KG1 (cell line): Measurements from ENCODE around the gene TKT.
"Not testable (repeated sequence)": the region's sequence is repeated elsewhere in the genome, so short reads cannot be mapped to it uniquely, and the experiment has no call there.

Experiments
- DNase-seq: peaks from one replicate; lab custom pipeline; 2025; lab: John Stamatoyannopoulos, UW

TKT gene

GRCh38 chr3:53260286-53260785 lies 4.5 kb upstream of the TKT start:
- DNase-seq = no peak

DNA sequence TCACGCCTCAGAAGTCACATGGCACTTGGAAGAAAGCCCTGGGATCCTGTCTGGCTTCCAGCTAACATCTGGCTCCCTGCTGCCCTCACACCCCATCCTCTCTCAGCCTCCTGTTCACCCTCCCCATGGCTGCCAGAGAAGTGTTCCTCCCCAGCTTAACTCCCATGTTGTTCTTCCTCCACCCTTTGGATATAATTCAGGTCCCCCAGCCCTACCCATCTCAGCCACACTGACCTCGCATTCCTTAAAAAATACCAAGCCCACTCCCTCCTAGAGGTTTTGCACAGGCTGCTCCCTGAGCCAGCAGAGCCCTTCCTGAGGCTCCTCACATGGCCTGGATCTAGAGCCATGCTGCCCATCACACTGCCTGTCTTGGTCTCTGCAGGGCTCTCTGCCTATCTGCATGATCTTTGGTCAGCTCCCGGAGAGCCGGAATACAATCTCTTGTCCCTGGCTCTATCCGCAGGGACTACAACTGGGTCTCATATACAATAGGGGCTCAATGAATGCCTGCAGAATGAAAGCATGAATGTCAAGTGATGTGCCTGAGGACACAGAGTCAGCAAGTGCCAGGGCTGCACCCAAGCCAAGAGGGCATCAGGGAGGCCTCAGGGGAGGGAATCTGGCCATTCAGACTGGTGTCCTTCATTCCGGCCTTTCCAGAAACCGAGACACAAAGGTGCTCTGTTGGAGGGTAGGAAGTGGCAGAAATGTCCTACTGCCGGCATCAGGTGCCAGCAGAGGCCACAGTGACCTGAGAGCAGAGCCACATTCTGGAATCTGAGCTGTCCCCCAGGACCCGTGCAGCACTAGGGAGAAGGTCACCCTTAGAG lies 3.8 kb upstream of the TKT start:
- no peak for DNase-seq

- no peak for DNase-seq
Measured at GRCh38 chr3:53258600-53259426, 3.0 kb upstream of the TKT start.

GRCh38 chr3:53257465-53257864 lies 1.6 kb upstream of the TKT start:
- DNase-seq = no peak

DNA sequence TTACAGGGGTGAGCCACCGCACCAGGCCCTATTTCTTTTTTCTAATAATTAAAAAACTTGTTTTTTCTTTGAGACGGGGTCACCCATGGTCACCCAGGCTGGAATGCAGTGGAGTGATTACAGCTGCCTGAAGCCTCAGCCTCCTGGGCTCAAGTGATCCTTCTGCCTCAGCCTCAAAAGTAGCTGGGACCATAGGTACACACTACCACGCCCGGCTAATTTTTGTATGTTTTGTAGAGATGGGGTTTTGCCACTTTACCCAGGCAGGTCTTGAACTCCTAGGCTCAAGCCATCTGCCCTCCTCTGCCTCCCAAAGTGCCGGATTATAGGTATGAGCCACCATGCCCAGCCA lies 858 bp upstream of the TKT start:
- DNase-seq = no peak

DNA sequence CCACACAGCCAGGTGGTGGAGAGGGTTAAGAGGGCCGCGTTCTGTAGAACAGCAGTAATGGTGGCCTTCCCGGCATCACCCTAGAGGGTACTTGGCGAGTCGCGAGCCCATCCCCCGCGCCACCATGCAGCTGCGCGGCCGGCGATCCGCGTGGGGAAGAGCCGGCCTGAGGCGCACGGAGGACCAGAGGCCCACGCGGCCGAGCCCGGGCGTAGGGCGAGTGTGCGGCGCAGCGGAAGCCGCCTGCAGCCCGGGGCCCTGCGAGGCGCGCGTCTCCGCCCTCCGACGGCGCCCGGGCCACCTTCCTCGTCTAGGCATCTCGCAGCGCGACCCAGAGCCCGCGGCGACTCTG lies 423 bp downstream of the TKT start:
- no peak for DNase-seq

GRCh38 chr3:53254509-53255422 lies 1.1 kb downstream of the TKT start:
- DNase-seq = peak; percentile 39

DNA sequence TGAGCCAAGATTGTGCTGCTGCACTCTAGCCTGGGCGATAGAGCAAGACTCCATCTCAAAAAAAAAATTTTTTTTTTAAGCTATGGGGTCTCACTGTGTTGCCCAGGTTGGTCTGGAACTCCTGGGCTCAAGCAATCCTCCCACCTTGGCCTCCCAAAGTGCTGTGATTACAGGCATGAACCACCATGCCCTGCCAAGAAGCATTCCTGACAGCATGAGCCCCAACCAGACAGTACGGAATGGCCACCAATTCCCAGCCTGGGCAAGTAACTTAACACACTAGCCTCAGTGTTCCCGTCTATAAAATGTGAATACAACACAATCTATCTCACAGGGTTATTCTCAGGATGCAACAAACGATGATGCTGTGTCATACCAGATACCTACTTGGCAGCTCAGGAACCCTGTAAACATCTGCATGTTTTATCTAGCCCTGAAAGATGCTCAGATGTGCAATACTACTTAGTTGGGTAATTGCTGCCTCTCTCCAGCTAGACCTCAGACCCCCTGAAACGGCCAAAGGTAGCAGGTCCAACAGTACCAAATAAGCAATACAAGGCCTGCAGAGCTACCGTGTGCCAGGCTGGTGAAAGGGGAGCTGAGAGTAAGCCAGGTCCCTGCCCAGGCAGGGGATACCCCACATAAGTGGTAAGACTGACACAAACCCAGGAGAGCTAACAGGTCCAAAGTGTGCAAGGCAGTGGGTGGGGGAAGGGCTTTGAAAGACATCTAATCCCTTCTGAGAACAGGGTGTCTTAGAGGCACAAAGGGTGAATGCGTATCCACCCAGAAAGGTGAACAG lies 1.9 kb downstream of the TKT start:
- no peak for DNase-seq

DNA sequence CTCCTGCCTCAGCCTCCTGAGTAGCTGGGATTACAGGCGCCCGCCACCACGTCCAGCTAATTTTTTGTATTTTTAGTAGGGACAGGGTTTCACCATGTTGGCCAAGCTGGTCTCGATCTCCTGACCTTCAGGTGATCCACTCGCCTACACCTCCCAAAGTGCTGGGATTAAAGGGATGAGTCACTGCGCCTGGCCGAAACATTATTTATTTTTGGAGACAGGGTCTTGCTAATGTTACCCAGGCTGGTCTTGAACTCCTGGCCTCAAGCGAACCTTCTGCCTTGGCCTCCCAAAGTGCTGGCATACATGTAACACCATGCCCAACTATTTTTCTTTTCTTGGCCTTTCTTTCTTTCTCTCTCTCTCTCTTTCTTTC lies 2.9 kb downstream of the TKT start:
- DNase-seq = not testable (repeated sequence)

DNA sequence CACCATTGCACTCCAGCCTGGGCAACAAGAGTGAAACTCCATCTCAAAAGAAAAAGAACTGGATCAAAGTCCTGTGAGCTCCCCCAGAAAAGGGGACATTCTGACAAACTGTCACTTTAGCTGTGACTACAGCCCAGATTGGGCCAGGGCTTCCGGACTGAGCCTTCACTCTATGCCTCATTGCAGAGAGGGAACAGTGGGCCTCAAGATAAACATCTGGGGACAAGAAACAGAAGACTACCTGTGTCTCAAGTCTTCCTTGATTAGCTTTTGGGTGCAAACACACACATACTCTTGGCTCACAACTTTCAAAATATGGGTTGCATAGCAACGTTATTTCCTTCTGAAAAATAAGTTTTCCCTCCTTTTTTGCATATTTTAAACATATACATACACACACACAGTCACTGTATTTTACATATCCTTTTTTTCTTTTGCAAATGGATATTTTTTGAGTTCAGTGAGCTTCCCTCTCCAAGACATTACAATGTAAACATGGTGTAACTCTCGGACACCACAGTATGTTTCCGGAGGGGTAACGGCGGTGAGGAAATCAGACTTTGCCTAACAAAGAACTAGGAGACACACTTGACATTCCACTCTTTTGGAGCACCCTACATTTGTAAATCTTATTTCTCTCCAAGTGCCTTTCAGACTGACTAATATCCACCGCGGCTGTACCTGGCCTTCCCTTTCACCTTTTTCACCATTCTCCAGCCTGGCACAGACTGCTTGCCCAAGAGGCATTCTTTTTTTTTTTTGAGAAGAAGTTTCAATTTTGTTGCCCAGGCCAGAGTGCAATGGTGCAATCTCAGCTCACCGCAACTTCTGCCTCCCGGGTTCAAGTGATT lies 3.5 kb downstream of the TKT start:
- no peak for DNase-seq

DNA sequence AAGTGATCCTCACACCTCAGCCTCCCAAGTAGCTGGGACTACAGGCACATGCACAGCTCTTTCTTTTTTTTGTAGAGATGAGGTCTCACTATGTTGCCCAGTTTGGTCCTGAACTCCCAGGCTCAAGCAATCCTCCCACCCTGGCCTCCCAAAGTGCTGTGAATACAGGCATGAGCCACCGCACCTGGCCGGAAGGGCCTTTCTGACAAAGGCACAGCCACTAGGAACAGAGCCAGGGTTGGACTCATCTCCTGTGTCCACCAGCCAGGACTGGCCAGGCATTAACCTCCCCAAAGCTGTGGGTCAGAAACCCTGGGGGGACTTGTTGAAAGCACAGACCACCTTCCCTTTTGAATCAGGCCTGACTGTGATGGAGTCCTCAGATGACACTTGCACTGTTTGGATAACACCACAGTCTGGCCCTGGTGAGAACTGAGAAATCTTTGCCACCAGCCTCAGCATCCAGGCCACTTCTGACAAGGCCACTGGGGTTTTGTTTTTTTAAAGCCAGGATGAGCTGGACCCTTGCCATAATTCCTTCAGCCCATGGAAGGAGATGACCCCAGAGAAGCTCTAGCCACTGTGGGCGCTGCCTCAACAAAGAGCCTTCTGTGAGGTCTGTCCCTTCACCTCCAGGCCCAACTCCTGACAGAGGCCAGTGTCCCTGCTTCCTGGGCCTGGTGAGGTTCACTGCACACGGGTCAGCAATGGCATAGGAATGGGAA lies 4.8 kb downstream of the TKT start:
- no peak for DNase-seq

DNA sequence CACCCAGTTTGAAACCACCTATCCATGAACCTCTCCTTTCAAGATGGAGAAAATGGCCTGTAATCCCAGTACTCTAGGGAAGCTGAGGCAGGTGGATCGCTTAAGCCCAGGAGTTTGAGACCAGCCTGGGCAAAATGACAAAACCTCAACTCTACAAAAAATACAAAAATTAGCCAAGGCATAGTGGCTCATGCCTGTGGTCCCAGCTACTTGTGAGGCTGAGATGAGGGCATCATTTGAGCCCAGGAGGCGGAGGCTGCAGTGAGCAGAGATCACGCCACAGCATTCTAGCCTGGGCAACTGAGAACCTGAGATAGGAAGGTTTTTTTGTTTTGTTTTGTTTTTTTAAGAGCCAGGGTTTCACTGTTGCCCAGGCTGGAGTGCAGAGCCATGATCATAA lies 5.4 kb downstream of the TKT start:
- DNase-seq = no peak

- DNase-seq = no peak
Measured at GRCh38 chr3:53248161-53248560, 7.7 kb downstream of the TKT start.

- DNase-seq = no peak
Measured at GRCh38 chr3:53247619-53248018, 8.2 kb downstream of the TKT start.

DNA sequence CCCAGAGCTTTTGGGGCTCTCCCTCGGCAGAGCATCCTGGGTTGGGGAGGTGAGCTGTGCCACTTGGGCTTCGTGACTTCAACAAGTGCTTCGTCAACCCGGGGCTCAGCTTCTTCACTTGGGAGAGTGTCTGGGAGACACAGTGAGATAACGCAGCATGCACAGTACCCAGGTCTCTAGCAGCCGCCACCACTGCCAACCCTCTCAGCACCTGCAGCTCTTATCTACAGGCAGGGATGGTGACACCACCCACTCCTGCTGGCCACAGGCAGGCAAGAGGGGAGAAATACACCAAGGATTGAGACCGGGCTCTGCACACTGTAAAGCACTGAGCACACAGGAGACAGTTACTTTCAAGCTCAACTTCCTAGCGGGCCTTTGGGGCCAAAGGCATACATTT lies 11.6 kb downstream of the TKT start:
- DNase-seq = no peak

GRCh38 chr3:53243785-53244184 lies 12.0 kb downstream of the TKT start:
- no peak for DNase-seq

DNA sequence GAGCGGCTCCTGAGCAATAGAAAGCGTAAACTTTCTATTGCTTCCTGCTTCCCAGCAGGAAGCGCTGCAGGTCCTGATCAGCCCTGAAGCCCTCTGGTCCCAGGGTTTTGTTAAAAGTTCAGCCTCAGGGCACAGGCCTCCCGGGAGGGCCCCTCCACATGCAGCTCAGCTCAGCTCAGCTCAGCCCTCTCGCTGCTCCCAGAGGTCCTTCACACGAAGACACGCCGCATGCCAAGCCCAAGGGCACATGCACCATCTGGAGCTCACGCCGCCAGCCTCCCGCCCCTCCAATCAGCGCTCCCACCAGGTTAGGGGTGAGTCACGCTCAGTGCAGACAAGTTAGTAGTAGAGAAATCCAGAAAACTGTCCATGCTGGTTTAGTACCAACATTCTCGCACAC lies 12.7 kb downstream of the TKT start:
- no peak for DNase-seq

DNA sequence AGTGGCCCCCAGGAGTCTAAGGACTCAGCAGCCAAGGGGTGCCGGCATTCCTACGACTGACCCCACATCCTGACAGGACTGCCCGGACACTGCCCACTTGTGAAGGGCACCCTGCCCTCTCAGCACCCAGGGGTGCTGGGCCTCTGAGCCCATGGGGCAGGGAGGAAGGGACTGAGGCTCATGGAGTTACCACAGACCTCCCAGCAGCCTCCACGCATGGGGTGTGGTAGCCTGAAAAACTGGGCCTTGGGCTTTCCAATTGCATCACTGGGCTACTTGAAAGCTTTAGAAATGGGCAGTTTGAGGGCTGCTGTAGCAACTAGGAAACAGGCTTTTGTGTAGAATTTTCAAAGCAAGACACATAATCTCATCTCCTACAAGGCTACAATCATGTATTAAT lies 13.2 kb downstream of the TKT start:
- DNase-seq = no peak

GRCh38 chr3:53242155-53242554 lies 13.7 kb downstream of the TKT start:
- DNase-seq = no peak
